ENCODE data around the gene TF.

DNA sequence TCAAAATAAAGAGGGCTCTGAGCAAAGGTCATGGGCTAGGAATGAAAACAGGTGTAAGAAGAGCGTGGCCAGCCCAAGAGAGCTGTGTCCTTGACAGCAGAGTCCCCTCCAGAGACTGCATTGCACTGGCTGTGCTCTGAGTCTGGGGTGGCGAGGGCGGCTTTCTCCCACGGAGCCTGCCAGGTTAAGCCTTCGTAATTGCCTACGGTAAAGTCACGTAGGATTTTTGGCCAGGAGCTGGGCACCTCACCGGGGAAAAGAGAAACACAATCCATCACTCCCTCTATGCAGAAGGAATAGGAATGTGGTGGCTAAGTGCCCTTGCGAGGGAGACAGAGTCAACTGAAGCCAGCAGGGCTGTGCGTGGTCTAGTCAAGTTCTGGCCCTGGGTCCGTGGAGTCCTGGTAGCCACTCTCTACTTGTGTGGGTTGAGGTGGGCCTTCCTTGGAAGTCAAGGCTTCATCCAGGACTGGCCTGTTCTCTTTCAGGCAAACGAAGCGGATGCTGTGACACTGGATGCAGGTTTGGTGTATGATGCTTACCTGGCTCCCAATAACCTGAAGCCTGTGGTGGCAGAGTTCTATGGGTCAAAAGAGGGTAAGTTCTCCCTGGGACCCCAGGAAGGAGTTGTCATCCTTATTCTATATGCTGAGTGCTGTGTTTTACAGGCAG, 7.0 kb downstream of the TF start:
- TF ChIP-seq POLR2AphosphoS5 (IDR thresholded peaks at IDR 0.05; ENCODE audit: low read depth, low read length) (no peak), REST (IDR thresholded peaks at IDR 0.05; ENCODE audit: insufficient read depth in 1 of 2, low read depth in 2 of 2, low read length in 2 of 2) (no peak), TAF1 (IDR thresholded peaks at IDR 0.05; ENCODE audit: borderline replicate concordance, insufficient read depth, low read length) (no peak)

Measured in PFSK-1 (cell line).